SK-N-MC (cell line): Measurements from ENCODE around the gene CREBZF.

Source experiments
- FOXP2 ChIP-seq: optimal IDR thresholded peaks from 2 replicates; pipeline ENCODE3; 2011; ENCODE audit warnings: mild to moderate bottlenecking, moderate library complexity; ENCODE audit not compliant: insufficient read depth; ENCODE audit errors: extremely low read length, control extremely low read depth
- POLR2AphosphoS5 ChIP-seq: IDR thresholded peaks from 2 replicates; pipeline ENCODE4 v1.6.1; 2012; ENCODE audit warnings: mild to moderate bottlenecking, low read depth, low read length, borderline replicate concordance

DNA sequence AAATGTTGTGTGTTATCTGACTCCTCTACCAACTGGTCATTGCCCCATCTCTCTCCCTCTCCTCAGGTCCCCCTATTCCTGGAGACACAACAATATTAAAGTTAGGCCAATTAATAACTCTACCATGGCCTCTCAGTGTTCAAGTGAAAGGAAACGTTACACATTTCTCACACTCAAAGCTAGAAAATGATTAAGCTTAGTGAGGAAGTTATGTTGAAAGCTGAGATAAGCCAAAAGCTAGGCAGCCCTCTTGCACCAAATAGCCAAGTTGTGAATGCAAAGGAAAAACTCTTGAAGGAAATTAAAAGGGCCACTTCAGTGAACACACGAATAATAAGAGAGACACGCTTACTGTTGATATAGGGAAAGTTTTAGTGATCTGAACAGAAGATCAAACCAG, 44.7 kb downstream of the CREBZF start:
- TF ChIP-seq FOXP2 (no peak), POLR2AphosphoS5 (no peak)
